NCI-H510A (cell line): Measurements from ENCODE around the gene SNRNP25.
A peak's percentile ranks its signal among the peaks of the same experiment; 100 is the strongest.

Experiments used
- DNase-seq: peaks from one replicate; lab custom pipeline; 2025; lab: John Stamatoyannopoulos, UW

Gene SNRNP25

GRCh38 chr16:63998-64913, 10.6 kb downstream of the SNRNP25 start:
- no peak for DNase-seq

GRCh38 chr16:64914-65255, 11.3 kb downstream of the SNRNP25 start:
- no peak for DNase-seq

GRCh38 chr16:65745-66144, 12.1 kb downstream of the SNRNP25 start:
- DNase-seq, result peak; percentile 55

- DNase-seq, result no peak
Observed at GRCh38 chr16:66309-67182, 12.9 kb downstream of the SNRNP25 start.

GRCh38 chr16:67183-67791, 13.7 kb downstream of the SNRNP25 start:
- no peak for DNase-seq

- no peak for DNase-seq
Observed at GRCh38 chr16:67884-68789, 14.5 kb downstream of the SNRNP25 start.

GRCh38 chr16:69181-69580, 15.6 kb downstream of the SNRNP25 start:
- DNase-seq, result no peak

- DNase-seq, result no peak
Observed at GRCh38 chr16:71210-71539, 17.5 kb downstream of the SNRNP25 start.

GRCh38 chr16:71540-72401, 18.1 kb downstream of the SNRNP25 start:
- DNase-seq, result peak; percentile 88

GRCh38 chr16:72561-73548, 19.2 kb downstream of the SNRNP25 start, which contains the start of gene RHBDF1:
Gene RHBDF1 (minus strand): TSS chr16:72631. CDS start chr16:65015, 7,616 bp downstream.
- no peak for DNase-seq

GRCh38 chr16:74051-74746, 20.6 kb downstream of the SNRNP25 start:
- no peak for DNase-seq

GRCh38 chr16:74747-75334, 21.2 kb downstream of the SNRNP25 start:
- no peak for DNase-seq

- no peak for DNase-seq
Observed at GRCh38 chr16:75580-76501, 22.2 kb downstream of the SNRNP25 start.

- DNase-seq, result no peak
Observed at GRCh38 chr16:76535-77272, 23.1 kb downstream of the SNRNP25 start.

- DNase-seq, result no peak
Observed at GRCh38 chr16:77273-77806, 23.7 kb downstream of the SNRNP25 start.

- DNase-seq, result peak; percentile 45
Observed at GRCh38 chr16:77807-78443, 24.3 kb downstream of the SNRNP25 start, which contains the start of gene MPG. Gene MPG (plus strand): TSS chr16:78225. CDS start chr16:78310, 85 bp downstream.
